GM10248 (cell line): ENCODE measurements around the gene DHRS7.
"Not testable (repeated sequence)": the region's sequence is repeated elsewhere in the genome, so short reads cannot be mapped to it uniquely, and the experiment has no call there.

ENCODE experiments used
- CTCF ChIA-PET: fragments of 300-600 bp; sonication (Branson Sonifier 250); formaldehyde crosslinking; extraction: SDS; loops from one replicate; lab custom pipeline; 2021; ENCODE audit warnings: antibody characterized with exemption; lab: Yijun Ruan, JAX
- POLR2A ChIA-PET: fragments of 350-650 bp; sonication (Branson Sonifier 250); formaldehyde crosslinking; extraction: SDS; loops from one replicate; lab custom pipeline; 2020; ENCODE audit warnings: antibody characterized with exemption; lab: Yijun Ruan, JAX
- DNase-seq: peaks from one replicate; pipeline ENCODE4 v3.0.0; 2012; ENCODE audit errors: extremely low spot score
- TF ChIP-seq, protein P1 (sequence below): IDR thresholded peaks from 2 replicates; pipeline ENCODE4 v1.5.1; 2012; ENCODE audit warnings: mild to moderate bottlenecking, low read depth; ENCODE audit errors: extremely low read depth, missing control alignments, control extremely low read depth

Gene DHRS7

GRCh38 chr14:60116181-60116580, 49.0 kb downstream of the DHRS7 start:
- ChIA-PET CTCF (interaction anchor here (0.7 kb wide), 1 partner anchor 10 kb away, joined by 3 read pairs; no protein-coding TSS in a partner anchor), POLR2A (no interaction called here)
- TF ChIP-seq, protein P1, sequence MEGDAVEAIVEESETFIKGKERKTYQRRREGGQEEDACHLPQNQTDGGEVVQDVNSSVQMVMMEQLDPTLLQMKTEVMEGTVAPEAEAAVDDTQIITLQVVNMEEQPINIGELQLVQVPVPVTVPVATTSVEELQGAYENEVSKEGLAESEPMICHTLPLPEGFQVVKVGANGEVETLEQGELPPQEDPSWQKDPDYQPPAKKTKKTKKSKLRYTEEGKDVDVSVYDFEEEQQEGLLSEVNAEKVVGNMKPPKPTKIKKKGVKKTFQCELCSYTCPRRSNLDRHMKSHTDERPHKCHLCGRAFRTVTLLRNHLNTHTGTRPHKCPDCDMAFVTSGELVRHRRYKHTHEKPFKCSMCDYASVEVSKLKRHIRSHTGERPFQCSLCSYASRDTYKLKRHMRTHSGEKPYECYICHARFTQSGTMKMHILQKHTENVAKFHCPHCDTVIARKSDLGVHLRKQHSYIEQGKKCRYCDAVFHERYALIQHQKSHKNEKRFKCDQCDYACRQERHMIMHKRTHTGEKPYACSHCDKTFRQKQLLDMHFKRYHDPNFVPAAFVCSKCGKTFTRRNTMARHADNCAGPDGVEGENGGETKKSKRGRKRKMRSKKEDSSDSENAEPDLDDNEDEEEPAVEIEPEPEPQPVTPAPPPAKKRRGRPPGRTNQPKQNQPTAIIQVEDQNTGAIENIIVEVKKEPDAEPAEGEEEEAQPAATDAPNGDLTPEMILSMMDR, result no peak
- DNase-seq, result no peak

GRCh38 chr14:60114881-60115280, 50.3 kb downstream of the DHRS7 start:
- TF ChIP-seq, protein P1, result no peak
- ChIA-PET POLR2A (no interaction called here), CTCF (no interaction called here)
- DNase-seq, result no peak

DNA sequence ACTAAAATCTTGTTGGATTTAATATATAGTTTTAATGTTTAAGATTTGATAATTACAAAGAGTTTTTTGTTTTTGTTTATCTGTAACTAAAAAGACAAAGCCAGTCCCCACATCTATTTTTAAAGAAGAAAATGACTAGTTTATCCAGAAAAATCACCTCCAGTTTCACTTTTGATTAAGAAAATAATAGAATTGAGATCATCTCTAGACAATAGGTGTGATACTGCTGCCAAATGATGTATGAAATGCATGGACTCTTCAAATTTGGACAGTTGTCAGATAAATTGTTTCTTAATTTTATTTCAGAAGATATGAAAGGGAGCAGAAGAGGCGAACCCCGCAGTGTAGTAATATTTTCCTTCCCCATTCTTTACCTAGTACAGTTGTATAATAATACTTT, 53.5 kb downstream of the DHRS7 start:
- DNase-seq, result no peak
- CTCF ChIA-PET, result no interaction called here
- POLR2A ChIA-PET, result no interaction called here
- TF ChIP-seq, protein P1, result no peak

- TF ChIP-seq, protein P1, result no peak
- ChIA-PET POLR2A (no interaction called here), CTCF (no interaction called here)
- no peak for DNase-seq
These were observed 57.7 kb downstream of the DHRS7 start for GRCh38 chr14:60107477-60107876.

- DNase-seq, result no peak
- POLR2A ChIA-PET, result no interaction called here
- CTCF ChIA-PET, result interaction anchor here (1.0 to 1.8 kb wide), 2 partner anchors 10 to 14 kb away, joined by 3 to 10 read pairs; no protein-coding TSS in a partner anchor
- TF ChIP-seq, protein P1, result no peak
These were observed 58.9 kb downstream of the DHRS7 start for GRCh38 chr14:60106339-60106738.

- ChIA-PET CTCF (no interaction called here), POLR2A (no interaction called here)
- TF ChIP-seq, protein P1, result no peak
- no peak for DNase-seq
These were observed 62.8 kb downstream of the DHRS7 start for GRCh38 chr14:60102389-60102788.

DNA sequence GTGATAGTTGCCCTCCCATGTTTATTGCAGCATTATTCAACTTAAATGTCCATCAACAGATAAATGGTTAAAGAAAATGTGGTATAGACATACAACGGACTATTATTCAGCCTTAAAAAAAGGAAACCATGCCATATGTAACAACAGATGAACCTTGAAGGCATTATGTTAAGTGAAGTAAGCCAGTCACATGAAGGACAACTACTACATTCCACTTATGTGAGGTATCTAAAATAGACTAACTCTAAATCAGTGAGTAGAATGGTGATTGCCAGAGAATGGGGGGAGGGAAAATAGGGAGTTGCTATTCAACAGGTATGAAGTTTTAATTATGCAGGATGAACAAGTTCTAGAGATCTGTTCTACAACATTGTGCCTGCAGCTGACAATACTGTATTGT, 63.4 kb downstream of the DHRS7 start:
- no peak for DNase-seq
- ChIA-PET POLR2A (no interaction called here), CTCF (interaction anchor here (1.0 kb wide), 1 partner anchor 618 kb away, joined by 3 read pairs; the partner anchor contains the start of gene L3HYPDH)
- TF ChIP-seq, protein P1, result no peak

DNA sequence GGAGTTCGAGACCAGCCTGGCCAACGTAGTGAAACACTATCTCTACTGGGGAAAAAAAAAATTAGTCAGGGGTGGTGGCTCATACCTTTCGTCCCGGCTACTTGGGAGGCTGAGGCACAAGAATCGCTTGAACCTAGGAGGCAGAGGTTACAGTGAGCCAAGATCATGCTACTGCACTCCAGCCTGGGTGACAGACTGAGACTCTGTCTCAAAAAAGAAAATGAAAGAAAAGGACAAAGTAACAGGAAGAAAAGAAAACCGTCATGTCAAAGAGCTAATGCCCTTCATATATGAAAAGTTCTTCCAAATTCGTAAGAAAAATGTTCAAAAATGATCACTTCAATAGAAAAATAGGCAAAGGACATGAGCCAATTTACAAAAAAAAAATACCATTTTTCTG, 65.3 kb downstream of the DHRS7 start:
- POLR2A ChIA-PET, DNase-seq: not testable (repeated sequence)
- CTCF ChIA-PET, result interaction anchor here (0.9 to 1.2 kb wide), 2 partner anchors 36 to 72 kb away, joined by 3 read pairs; no protein-coding TSS in a partner anchor
